GM12892 (cell line): ENCODE results near the gene VAPA.

Experiments used
- POLR2A ChIP-seq: IDR thresholded peaks from 2 replicates; pipeline ENCODE4 v1.6.1; 2011; ENCODE audit warnings: low read depth, low read length, control low read depth
- POLR2AphosphoS5 ChIP-seq: IDR thresholded peaks from 2 replicates; pipeline ENCODE4 v1.6.1; 2011; ENCODE audit warnings: low read depth, low read length, control low read depth
- TAF1 ChIP-seq: IDR thresholded peaks from 2 replicates; pipeline ENCODE4 v1.6.1; 2011; ENCODE audit warnings: low read depth, mild to moderate bottlenecking, control low read depth, low read length, borderline replicate concordance

DNA sequence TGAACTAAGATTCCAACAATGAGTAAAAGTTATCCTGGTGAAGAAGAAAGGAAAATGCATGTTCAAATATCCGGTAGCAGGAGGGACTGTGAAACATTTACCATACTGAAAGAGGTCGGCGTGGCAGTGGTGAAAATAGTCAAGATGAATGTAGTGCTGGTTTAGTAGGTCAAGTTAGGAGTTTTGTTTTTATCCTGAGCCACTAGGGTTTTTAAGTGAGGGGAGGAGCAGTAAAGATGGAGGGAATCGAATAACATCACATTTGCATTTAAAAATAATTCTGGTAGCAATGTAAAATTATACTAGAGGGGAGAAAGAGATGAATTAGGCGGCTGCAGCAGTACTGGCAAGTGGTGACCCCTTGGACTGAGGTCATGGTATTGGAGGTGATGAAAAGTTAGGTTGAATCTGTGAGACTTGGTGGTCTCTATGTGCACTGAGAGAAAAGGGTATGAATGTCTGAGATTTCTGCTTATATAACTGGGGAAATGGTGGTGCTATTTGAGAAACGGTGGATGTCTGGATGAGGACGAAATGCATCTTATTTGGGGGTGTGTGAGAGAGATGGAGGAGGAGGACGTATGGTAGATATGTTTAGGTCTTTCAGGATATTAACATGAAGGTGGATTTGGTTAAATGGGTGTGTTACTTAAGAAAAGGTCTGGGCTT is 5.9 kb downstream of the VAPA start:
- TF ChIP-seq TAF1 (no peak), POLR2A (no peak), POLR2AphosphoS5 (no peak)
